ENCODE data around the gene BAIAP3. TPM values are rescaled to one million over a fixed set of nuclear protein-coding genes. Genes with fewer than 3 reads are reported as not detected.

BAIAP3 gene
- total and polyA plus RNA-seq, 2 donors (not counting 3 experiments of a cell fraction or from before 2014, with no cell fraction given): 0.36 to 0.66 TPM

DNA sequence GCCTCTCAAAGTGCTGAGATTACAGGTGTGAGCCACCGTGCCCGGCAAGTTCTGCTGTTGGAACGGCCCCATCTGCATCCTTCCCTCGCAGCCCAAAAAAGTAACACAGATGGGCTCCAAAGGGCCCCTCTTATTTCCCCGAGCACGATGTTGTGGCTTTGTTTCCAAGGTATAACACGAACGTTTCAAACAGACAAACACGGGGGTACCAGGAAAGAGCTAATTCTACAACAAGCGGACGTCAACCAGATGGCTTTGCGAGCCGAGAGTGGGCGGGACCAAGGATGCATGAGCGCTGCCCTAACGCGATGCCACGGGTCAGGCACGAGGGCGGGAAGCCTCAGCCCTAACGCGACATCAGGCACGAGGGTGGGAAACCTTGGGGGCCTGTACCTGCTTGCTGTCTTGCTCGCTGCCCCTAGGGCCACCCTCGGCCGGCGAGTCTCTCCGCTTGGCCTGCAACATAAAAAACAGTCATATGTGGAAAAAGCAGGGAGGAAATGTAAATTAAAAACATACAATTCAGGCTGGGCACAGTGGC, 56.9 kb downstream of the BAIAP3 start:
- intact Hi-C loops (cut with micrococcal nuclease): no loop called here
- no peak for TF ChIP-seq GATA2 (IDR thresholded peaks at IDR 0.05; ENCODE audit: insufficient read depth, insufficient read length, low read depth, low read length)
- TF ChIP-seq JUN (IDR thresholded peaks at IDR 0.05; ENCODE audit: borderline replicate concordance, insufficient read depth, insufficient read length, low read depth): no peak
- TF ChIP-seq FOS (IDR thresholded peaks at IDR 0.05; ENCODE audit: borderline replicate concordance, insufficient read depth, low read length): no peak
- TF ChIP-seq CTCF (IDR thresholded peaks at IDR 0.05; ENCODE audit: extremely low read depth in 1 of 2, insufficient read depth in 1 of 2, low read depth in 1 of 2, low read length in 2 of 2): no peak
- TF ChIP-seq, protein P1, sequence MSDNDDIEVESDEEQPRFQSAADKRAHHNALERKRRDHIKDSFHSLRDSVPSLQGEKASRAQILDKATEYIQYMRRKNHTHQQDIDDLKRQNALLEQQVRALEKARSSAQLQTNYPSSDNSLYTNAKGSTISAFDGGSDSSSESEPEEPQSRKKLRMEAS (IDR thresholded peaks at IDR 0.05; ENCODE audit: insufficient read depth, insufficient read length): no peak
- no peak for TF ChIP-seq POLR2A (IDR thresholded peaks at IDR 0.05; ENCODE audit: low read depth, low read length)
- TF ChIP-seq EZH2 (IDR thresholded peaks at IDR 0.05; ENCODE audit: borderline replicate concordance, low read depth, low read length, severe bottlenecking): no peak
- no peak for TF ChIP-seq MYC (IDR thresholded peaks at IDR 0.05; ENCODE audit: low read depth, low read length)
- TF ChIP-seq POLR2AphosphoS5 (IDR thresholded peaks at IDR 0.05; ENCODE audit: insufficient read depth, low read depth, low read length): no peak
- dilution Hi-C loops (cut with MboI; ENCODE audit: extremely low pct_ligation_motif_present, low sequenced_read_pairs): no loop called here
- no peak overlapping the region for H3K9ac ChIP-seq (replicated peaks; ENCODE audit: extremely low read depth, insufficient read depth, low read length)
- no peaks in the 10 kb centered on the region for H4K20me1 ChIP-seq (replicated peaks; ENCODE audit: control insufficient read depth, extremely low read depth, insufficient read depth, low read length)
- no peaks in the 10 kb centered on the region for H3K4me1 ChIP-seq (ENCODE audit: control insufficient read depth, extremely low read depth, insufficient read depth, low read length)
- no peak overlapping the region for H3K4me2 ChIP-seq (ENCODE audit: insufficient read depth, low read length)
- H3K36me3 ChIP-seq (ENCODE audit: control insufficient read depth in 2 of 2, extremely low read depth in 1 of 2, insufficient read depth in 2 of 2, low read length in 2 of 2): peaks cover 0 to 19% of the 10 kb centered on the region in 2 experiments
- no peaks in the 10 kb centered on the region for H3K9me1 ChIP-seq (replicated peaks; ENCODE audit: control insufficient read depth, extremely low read depth, insufficient read depth, low read length)
- CTCF ChIA-PET: interaction anchor here (2.3 kb wide), 1 partner anchor 27 kb away, joined by 9 read pairs; no protein-coding TSS in a partner anchor
- DNase-seq (ENCODE audit: low read depth, low spot score) (no peak), FAIRE-seq (no peak)
- no peak overlapping the region for H3K27ac ChIP-seq (ENCODE audit: insufficient read depth, low read depth, low read length)
- no peaks in the 10 kb centered on the region for H3K79me2 ChIP-seq (ENCODE audit: control insufficient read depth, insufficient read depth, low read length)
- H3K9me3 ChIP-seq (replicated peaks; ENCODE audit: control insufficient read depth, insufficient read depth, low read length): no peaks in the 10 kb centered on the region
- no peaks in the 10 kb centered on the region for H3K27me3 ChIP-seq (ENCODE audit: control insufficient read depth in 2 of 2, insufficient read depth in 2 of 2, low read length in 2 of 2)
- no peak overlapping the region for H3K4me3 ChIP-seq (replicated peaks in 1 of 3; ENCODE audit: insufficient read depth in 1 of 3, low read depth in 1 of 3, low read length in 3 of 3)
- POLR2A ChIA-PET: no interaction called here
- no TSS peak for BruUV-seq (replicated peaks)
- no peak overlapping the region for H2AFZ ChIP-seq (ENCODE audit: low read depth, low read length)
